ENCODE measurements around the gene TICAM1. TPM values are rescaled to one million over a fixed set of nuclear protein-coding genes. Genes with fewer than 3 reads are reported as not detected.

Gene TICAM1
- total and polyA plus RNA-seq, 2 of the 13 experiments (the other 11 are each of a cell fraction or from before 2014, with no cell fraction given) = 0.33 to 0.95 TPM

DNA sequence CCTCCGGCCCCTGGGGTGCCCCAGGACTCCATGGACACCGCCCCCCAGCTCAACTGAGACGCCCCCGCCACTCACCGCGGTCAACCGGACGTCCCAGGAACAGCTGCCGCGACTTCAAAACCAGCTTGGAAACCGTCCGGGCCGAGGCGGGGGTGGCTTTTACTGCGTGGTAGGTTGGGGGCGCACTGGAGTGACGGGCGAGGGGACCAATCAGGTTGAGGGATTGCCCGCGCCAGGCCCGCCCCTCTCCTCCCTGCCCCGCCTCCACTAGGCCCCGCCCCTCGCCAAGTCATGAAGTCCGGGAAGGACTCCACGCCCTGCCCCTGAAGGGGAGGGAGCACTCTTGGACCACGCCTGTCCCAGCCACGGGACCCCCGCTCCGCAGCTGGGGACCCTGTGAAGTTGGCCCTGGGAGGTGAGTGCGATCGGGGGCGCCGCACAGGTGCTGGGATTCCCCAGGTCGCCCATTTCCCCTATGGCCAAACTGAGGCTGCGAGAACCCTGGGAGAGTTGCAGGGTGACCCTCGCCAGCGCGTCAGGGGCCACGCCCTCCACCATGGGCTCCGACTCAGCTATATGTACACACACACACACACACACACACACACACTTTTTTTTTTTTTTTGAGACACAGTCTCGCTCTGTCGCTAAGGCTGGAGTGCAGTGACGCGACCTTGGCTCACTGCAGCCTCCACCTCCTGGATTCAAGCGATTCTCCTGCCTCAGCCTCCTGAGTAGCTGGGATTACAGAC is 36.2 kb upstream of the TICAM1 start, which contains the start of gene PLIN3 (continued):
- peak; percentile 79 for TF ChIP-seq MYPOP (CRISPR knock-in tag; IDR thresholded peaks at IDR 0.05)
- TF ChIP-seq REL (CRISPR knock-in tag; conservative IDR thresholded peaks at IDR 0.05) = no peak
- TF ChIP-seq ZZZ3 (CRISPR knock-in tag; IDR thresholded peaks at IDR 0.05; ENCODE audit: borderline replicate concordance) = 0 out of 2 replicates have a peak, but pooled peaks have one; percentile 21
- TF ChIP-seq BCL6 (CRISPR knock-in tag; IDR thresholded peaks at IDR 0.05) = no peak
- TF ChIP-seq, protein P1, sequence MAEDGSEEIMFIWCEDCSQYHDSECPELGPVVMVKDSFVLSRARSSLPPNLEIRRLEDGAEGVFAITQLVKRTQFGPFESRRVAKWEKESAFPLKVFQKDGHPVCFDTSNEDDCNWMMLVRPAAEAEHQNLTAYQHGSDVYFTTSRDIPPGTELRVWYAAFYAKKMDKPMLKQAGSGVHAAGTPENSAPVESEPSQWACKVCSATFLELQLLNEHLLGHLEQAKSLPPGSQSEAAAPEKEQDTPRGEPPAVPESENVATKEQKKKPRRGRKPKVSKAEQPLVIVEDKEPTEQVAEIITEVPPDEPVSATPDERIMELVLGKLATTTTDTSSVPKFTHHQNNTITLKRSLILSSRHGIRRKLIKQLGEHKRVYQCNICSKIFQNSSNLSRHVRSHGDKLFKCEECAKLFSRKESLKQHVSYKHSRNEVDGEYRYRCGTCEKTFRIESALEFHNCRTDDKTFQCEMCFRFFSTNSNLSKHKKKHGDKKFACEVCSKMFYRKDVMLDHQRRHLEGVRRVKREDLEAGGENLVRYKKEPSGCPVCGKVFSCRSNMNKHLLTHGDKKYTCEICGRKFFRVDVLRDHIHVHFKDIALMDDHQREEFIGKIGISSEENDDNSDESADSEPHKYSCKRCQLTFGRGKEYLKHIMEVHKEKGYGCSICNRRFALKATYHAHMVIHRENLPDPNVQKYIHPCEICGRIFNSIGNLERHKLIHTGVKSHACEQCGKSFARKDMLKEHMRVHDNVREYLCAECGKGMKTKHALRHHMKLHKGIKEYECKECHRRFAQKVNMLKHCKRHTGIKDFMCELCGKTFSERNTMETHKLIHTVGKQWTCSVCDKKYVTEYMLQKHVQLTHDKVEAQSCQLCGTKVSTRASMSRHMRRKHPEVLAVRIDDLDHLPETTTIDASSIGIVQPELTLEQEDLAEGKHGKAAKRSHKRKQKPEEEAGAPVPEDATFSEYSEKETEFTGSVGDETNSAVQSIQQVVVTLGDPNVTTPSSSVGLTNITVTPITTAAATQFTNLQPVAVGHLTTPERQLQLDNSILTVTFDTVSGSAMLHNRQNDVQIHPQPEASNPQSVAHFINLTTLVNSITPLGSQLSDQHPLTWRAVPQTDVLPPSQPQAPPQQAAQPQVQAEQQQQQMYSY (CRISPR knock-in tag; IDR thresholded peaks at IDR 0.05) = no peak
- TF ChIP-seq ZNF563 (CRISPR knock-in tag; IDR thresholded peaks at IDR 0.05) = peak; percentile 69
- TF ChIP-seq RAD51 (IDR thresholded peaks at IDR 0.05; ENCODE audit: borderline replicate concordance) = no peak
- no peak; the same call in 1 of the 2 replicates for TF ChIP-seq GATAD2A (CRISPR knock-in tag; IDR thresholded peaks at IDR 0.05)
- TF ChIP-seq THAP8 (CRISPR knock-in tag; IDR thresholded peaks at IDR 0.05; ENCODE audit: borderline replicate concordance) = no peak; the same call in 1 of the 2 replicates
- TF ChIP-seq TP53 (CRISPR knock-in tag; conservative IDR thresholded peaks at IDR 0.05) = no peak
- no peak for TF ChIP-seq RFX5 (IDR thresholded peaks at IDR 0.05; ENCODE audit: low read depth, low read length)
- TF ChIP-seq ZBTB43 (CRISPR knock-in tag; conservative IDR thresholded peaks at IDR 0.05) = no peak
- TF ChIP-seq ZNF543 (CRISPR knock-in tag; IDR thresholded peaks at IDR 0.05) = no peak
- no peak for TF ChIP-seq ZNF326 (CRISPR knock-in tag; IDR thresholded peaks at IDR 0.05; ENCODE audit: borderline replicate concordance)
- no peak for TF ChIP-seq ZKSCAN5 (CRISPR knock-in tag; IDR thresholded peaks at IDR 0.05)
- TF ChIP-seq ISX (CRISPR knock-in tag; conservative IDR thresholded peaks at IDR 0.05) = no peak
- no peak for TF ChIP-seq THRA (CRISPR knock-in tag; IDR thresholded peaks at IDR 0.05; ENCODE audit: borderline replicate concordance)
- TF ChIP-seq PHF8 (CRISPR knock-in tag; IDR thresholded peaks at IDR 0.05) = peak; percentile 56; the same call in 1 of the 2 replicates
- TF ChIP-seq TEAD3 (CRISPR knock-in tag; optimal IDR thresholded peaks at IDR 0.05; ENCODE audit: borderline replicate concordance) = no peak
- no peak for TF ChIP-seq ZBTB21 (CRISPR knock-in tag; IDR thresholded peaks at IDR 0.05)
- TF ChIP-seq KMT2B (CRISPR knock-in tag; IDR thresholded peaks at IDR 0.05) = no peak

Data from HepG2 (cell line).